Pancreas (tissue), 10 donors: ENCODE measurements around the gene MYCN. TPM values are rescaled to one million over a fixed set of nuclear protein-coding genes. Genes with fewer than 3 reads are reported as not detected.
"Not testable (repeated sequence)": the region's sequence is repeated elsewhere in the genome, so short reads cannot be mapped to it uniquely, and the experiment has no call there.

Experiments
- ATAC-seq, 4 donors: fragments of 200-7000 bp; cut with Tn5 transposase; one replicate each; pipeline versions ENCODE4 v1.8.0 to v1.9.1; 2020; ENCODE audit warnings: mild to moderate bottlenecking in 4 of 4, moderate library complexity in 4 of 4
- DNase-seq, 6 donors: peaks; one replicate each; pipeline ENCODE4 v3.0.0-alpha.2; 2020
- FAIRE-seq: peaks from 2 replicates; lab custom pipeline; 2012; peaks lifted over from hg19 to GRCh38; lab: Jason Lieb, UNC
- H3K27ac ChIP-seq, 4 donors: fragments of 200-600 bp; sonication (generic); 1 replicate in 3 of 4; 2 replicates in 1 of 4; pipeline versions ENCODE4 v1.5.0 to v1.8.0; 2020
- H3K27me3 ChIP-seq, 4 donors: fragments of 200-600 bp; one replicate each; pipeline ENCODE4 v1.8.0; 2021
- H3K36me3 ChIP-seq, 3 donors: fragments of 200-600 bp; sonication (generic) in 1 of 3; one replicate each; pipeline versions ENCODE4 v1.5.0 to v1.8.0; 2020 to 2021
- H3K4me1 ChIP-seq, 3 donors: fragments of 200-600 bp; one replicate each; pipeline ENCODE4 v1.8.0; 2021
- H3K4me3 ChIP-seq, 4 donors: fragments of 200-600 bp; sonication (generic) in 2 of 4; one replicate each; pipeline versions ENCODE4 v1.5.0 to v1.8.0; 2020 to 2021
- H3K9me3 ChIP-seq, 4 donors: fragments of 200-600 bp; one replicate each; pipeline ENCODE4 v1.8.0; 2021
- WGBS, 2 donors: extraction: QIAGEN DNeasy Blood & Tissue Kit; methylation state at CpG; one replicate each; pipeline ENCODE4 v1.1.7; 2013; 5-methylcytosine and 5-hydroxymethylcytosine counted together
- intact Hi-C, 3 donors: fragments of 100-400 bp; cut with DNase I; formaldehyde crosslinking; loops; one replicate each; pipeline versions ENCODE4 v1.11.1 to v1.14.2; 2022
- polyA plus RNA-seq, 2 donors: library from polyadenylated mRNA; stranded (reverse); fragments of 200-250 nt; gene quantifications; one replicate each; pipeline ENCODE4 v1.2.3, GENCODE V29; 2013
- total RNA-seq, 6 donors: library from RNA; stranded (reverse); fragmentation: NEBNext Ultra II Directional in 4 of 6; extraction: Animal tissue kit (Norgen Biotek cat#: 25700) in 4 of 6; gene quantifications; one replicate each; pipeline versions ENCODE4 v1.2.1 to v1.2.4, GENCODE V29; 2021 to 2023
- TF ChIP-seq, protein P1 (sequence below), 4 donors: fragments of 200-600 bp; sonication (generic) in 3 of 4; IDR thresholded peaks; one replicate each; pipeline versions ENCODE4 v1.5.0 to v1.8.0; 2021; ENCODE audit warnings: antibody characterized with exemption in 4 of 4
- donor health status: healthy with polysubstance abuse.
- donor health status: DM: no; HTN: no; CAD: no; lungs with moderate emphysema.
- donor health status: DM: no; HTN: no; CAD: no.
- donor health status: control.
- donor health status: control.
- donor health status: Bipolar disorder and iron deficiency.
- donor health status: DM: yes; HTN: yes; CAD: no.
- donor health status: DM: no; HTN: no; CAD: no.
- donor health status: DM: no; HTN: no; CAD: no.
- donor health status: DM: yes; HTN: yes; CAD: no.

The MYCN gene
- total and polyA plus RNA-seq, 8 donors = 0.09 to 0.75 (median 0.17) TPM

DNA sequence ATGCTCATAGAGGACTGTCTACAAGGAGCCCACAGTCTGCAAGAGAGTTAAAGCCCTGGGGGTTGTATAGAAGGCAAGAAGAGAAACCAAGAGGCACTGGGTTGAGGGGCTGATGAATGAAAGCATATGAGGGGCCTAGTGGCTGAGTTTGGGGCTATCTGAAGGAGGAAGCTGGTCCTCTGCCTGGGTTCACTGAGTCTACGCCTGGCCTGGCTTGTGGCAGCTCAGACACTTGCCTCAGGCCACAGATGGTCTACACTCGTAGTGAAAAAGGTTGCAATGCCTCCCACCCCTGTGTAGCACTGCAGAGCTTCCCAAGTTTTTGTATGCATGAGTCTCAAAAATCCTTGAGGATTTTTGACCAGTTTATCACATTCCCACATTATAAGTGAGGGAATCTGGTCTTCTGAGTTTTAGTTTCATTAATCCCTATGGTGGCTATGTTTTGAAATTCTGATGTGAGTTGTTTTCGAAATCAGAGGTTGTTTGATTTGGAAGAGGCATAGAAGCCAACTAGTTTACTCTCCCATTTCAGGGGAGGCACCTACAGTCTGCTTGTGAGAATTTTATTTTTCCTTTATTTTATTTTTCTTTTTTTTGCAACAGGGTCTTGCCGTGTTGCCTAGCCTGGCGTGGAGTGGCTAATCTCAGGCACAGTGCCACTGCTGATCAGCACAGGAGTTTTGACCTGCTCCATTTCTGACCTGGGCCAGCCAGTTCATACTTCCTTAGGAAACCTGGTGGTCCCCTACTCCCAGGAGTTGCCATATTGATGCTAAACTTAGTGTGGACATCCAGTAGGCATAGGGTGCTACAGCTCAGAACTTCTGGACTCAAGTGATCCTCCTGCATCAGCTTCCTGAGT lies 10.0 kb downstream of the MYCN start:
- TF ChIP-seq, protein P1, sequence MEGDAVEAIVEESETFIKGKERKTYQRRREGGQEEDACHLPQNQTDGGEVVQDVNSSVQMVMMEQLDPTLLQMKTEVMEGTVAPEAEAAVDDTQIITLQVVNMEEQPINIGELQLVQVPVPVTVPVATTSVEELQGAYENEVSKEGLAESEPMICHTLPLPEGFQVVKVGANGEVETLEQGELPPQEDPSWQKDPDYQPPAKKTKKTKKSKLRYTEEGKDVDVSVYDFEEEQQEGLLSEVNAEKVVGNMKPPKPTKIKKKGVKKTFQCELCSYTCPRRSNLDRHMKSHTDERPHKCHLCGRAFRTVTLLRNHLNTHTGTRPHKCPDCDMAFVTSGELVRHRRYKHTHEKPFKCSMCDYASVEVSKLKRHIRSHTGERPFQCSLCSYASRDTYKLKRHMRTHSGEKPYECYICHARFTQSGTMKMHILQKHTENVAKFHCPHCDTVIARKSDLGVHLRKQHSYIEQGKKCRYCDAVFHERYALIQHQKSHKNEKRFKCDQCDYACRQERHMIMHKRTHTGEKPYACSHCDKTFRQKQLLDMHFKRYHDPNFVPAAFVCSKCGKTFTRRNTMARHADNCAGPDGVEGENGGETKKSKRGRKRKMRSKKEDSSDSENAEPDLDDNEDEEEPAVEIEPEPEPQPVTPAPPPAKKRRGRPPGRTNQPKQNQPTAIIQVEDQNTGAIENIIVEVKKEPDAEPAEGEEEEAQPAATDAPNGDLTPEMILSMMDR (IDR thresholded peaks at IDR 0.05) = no peak
- H3K9me3 ChIP-seq = no peaks in the 10 kb centered on the region
- intact Hi-C loops = no loop called here
- WGBS, 2 donors = 89 to 93% methylated on average over 5 of the region's 5 CpGs
- no peak overlapping the region for H3K4me3 ChIP-seq
- H3K27ac ChIP-seq = no peak overlapping the region
- ATAC-seq = no peak
- H3K4me1 ChIP-seq = no peaks in the 10 kb centered on the region
- H3K27me3 ChIP-seq = no peaks in the 10 kb centered on the region
- FAIRE-seq = no peak
- DNase-seq = no peak
- H3K36me3 ChIP-seq = no peaks in the 10 kb centered on the region

DNA sequence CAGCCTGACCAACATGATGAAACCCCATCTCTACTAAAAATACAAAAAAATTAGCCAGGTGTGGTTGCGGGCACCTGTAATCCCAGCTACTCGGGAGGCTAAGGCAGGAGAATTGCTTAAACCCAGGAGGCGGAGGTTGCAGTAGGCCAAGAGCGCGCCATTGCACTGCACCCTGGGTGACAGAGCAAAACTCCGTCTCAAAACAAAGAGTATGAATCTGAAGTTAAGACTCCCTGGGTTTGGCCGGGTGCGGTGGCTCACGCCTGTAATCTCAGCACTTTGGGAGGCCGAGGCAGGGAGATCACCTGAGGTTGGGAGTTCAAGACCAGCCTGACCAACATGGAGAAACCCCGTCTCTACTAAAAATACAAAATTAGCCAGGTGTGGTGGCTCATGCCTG lies 11.6 kb downstream of the MYCN start:
- intact Hi-C loops, H3K27me3 ChIP-seq, FAIRE-seq, H3K36me3 ChIP-seq, ATAC-seq, DNase-seq, H3K27ac ChIP-seq, H3K4me3 ChIP-seq, H3K9me3 ChIP-seq, H3K4me1 ChIP-seq: not testable (repeated sequence)
- WGBS, 2 donors = 92 to 94% methylated on average over 11 of the region's 11 CpGs

DNA sequence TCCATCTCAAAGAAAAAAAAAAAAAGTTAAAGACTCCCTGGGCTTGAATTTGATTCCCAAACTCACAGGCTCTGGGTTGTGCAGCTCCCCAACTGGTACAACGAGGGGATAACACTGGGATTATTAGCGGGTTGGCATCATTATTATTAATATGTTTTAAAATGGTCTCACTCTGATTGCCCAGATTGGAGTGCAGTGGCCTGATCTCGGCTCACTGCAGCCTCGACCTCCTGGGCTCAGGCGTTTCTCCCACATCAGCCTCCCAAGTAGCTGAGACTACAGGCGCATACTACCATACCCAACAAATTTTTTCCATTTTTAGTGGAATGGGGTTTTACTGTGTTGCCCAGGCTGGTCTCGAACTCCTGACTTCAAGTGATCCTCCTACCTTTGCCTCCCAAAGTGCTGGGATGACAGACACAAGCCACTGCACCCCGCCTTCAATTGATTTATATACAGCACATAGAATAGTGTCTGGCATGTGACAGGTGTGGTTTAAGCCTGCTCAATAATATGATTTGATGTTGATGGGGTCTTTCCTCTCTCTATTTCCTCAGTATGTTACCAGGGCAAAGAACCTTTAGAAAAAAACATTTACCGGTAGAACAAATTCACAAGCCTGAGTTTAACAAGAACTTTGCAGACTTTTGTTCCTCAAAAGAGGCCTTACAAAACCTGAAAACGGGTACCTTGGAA lies 12.2 kb downstream of the MYCN start:
- H3K27me3 ChIP-seq = no peaks in the 10 kb centered on the region
- ATAC-seq = no peak
- no peak for DNase-seq
- TF ChIP-seq, protein P1 (IDR thresholded peaks at IDR 0.05) = no peak
- intact Hi-C loops = no loop called here
- WGBS, 2 donors = 79 to 85% methylated on average over 10 of the region's 10 CpGs
- no peak overlapping the region for H3K27ac ChIP-seq
- H3K9me3 ChIP-seq = no peaks in the 10 kb centered on the region
- FAIRE-seq = no peak
- no peak overlapping the region for H3K4me3 ChIP-seq
- no peaks in the 10 kb centered on the region for H3K4me1 ChIP-seq
- no peaks in the 10 kb centered on the region for H3K36me3 ChIP-seq

DNA sequence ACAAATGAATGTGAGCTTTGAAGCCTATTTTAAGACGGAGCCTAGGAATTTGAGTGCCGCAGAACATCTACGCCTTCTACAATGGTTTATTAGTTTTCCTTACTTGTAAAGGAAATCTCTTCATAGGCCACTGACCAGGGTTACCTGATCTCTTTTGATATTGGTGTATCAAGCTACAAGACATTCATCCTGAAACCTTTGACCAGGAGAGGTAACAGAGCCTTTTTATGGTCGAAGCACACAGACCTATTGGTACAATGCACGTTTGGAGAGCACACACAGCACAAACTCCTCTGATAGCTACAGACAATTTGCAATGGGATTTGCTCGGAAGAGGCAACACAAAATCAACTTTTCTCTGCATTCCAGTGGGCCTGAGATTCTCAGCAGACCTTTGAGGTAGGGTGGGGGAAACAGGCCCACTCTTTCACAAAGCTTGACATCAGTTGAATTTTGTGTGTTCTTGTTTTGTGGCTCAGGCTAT lies 12.8 kb downstream of the MYCN start:
- no peaks in the 10 kb centered on the region for H3K9me3 ChIP-seq
- intact Hi-C loops = no loop called here
- H3K27ac ChIP-seq = no peak overlapping the region
- no peaks in the 10 kb centered on the region for H3K4me1 ChIP-seq
- H3K27me3 ChIP-seq = no peaks in the 10 kb centered on the region
- FAIRE-seq = no peak
- 74 to 75% methylated on average over 6 of the region's 6 CpGs for WGBS, 2 donors
- TF ChIP-seq, protein P1 (IDR thresholded peaks at IDR 0.05) = no peak
- no peaks in the 10 kb centered on the region for H3K36me3 ChIP-seq
- no peak for ATAC-seq
- DNase-seq = no peak
- H3K4me3 ChIP-seq = no peak overlapping the region

DNA sequence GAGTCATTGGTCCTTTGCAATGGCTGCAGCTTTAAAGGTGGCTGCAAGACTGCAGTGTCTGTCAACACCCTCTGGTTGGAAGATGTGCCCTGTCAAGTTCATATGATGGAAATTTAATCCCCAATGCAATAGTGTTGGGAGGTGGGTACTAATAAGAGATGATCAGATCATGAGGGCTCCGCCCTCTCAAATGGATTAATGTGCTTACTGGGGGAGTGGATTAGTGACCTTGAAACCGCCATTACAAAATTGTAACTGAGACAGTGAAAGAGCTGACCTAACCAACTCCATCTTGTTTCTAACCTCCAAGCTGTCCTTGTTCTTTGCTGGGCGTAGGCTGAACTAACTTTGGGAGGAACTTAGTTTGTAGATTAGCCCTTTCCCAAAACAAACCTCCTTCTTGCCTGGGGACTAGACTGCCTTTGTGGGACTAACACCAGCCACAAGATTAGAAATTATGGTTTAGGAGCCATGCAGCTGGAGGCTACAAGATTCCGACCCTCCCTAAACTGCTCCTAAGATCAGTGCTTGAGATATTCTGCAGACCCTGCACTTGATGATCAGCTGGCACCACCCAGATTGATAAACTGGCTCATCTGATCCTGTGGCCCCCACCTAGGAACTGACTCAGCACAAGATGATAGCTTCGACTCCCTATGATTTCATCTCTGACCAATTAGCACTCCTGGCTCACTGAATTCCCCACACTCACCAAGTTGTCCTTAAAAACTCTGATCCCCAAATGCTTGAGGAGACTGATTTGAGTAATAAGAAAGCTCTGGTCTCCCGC lies 13.7 kb downstream of the MYCN start:
- DNase-seq = no peak
- no peak overlapping the region for H3K4me3 ChIP-seq
- TF ChIP-seq, protein P1 (IDR thresholded peaks at IDR 0.05) = no peak
- H3K4me1 ChIP-seq = no peaks in the 10 kb centered on the region
- WGBS, 2 donors = 73 to 76% methylated on average over 6 of the region's 6 CpGs
- H3K9me3 ChIP-seq = no peaks in the 10 kb centered on the region
- no peaks in the 10 kb centered on the region for H3K36me3 ChIP-seq
- no peak overlapping the region for H3K27ac ChIP-seq
- ATAC-seq = no peak
- intact Hi-C loops = no loop called here
- FAIRE-seq = no peak
- no peaks in the 10 kb centered on the region for H3K27me3 ChIP-seq
